Limb (tissue), 2 donors: ENCODE measurements around the gene CHST9.

Experiments used
- DNase-seq, 2 donors: peaks; one replicate each; pipeline ENCODE4 v3.0.0-alpha.2; 2016; ENCODE audit errors: extremely low spot score in 2 of 2

CHST9 gene

GRCh38 chr18:26868968-26869586, 316.0 kb downstream of the CHST9 start:
- DNase-seq = peak in 1 of 2 donors; percentile 18

GRCh38 chr18:26867471-26867870, 317.6 kb downstream of the CHST9 start:
- DNase-seq = no peak

GRCh38 chr18:26865557-26865956, 319.6 kb downstream of the CHST9 start, which contains the start of gene AQP4:
Gene AQP4, minus strand, starts transcription at chr18:26865707. Its CDS starts 18 bp downstream, at chr18:26865689.
- no peak for DNase-seq

- DNase-seq = no peak
Observed at GRCh38 chr18:26864658-26865057, 320.4 kb downstream of the CHST9 start.

- DNase-seq = peak in 1 of 2 donors; percentile 6
Observed at GRCh38 chr18:26863921-26864497, 321.1 kb downstream of the CHST9 start.

GRCh38 chr18:26863122-26863879, 321.8 kb downstream of the CHST9 start:
- DNase-seq = peak; percentile 13 to 66

- DNase-seq = no peak
Observed at GRCh38 chr18:26862084-26862483, 323.0 kb downstream of the CHST9 start.
